H1 (cell line): ENCODE measurements around the gene SOX6. TPM values are rescaled to one million over a fixed set of nuclear protein-coding genes. Genes with fewer than 3 reads are reported as not detected.

Source experiments
- CTCF ChIA-PET: fragments of 300-600 bp; sonication (Branson Sonifier 250); formaldehyde crosslinking; loops from one replicate; lab custom pipeline; 2021; ENCODE audit not compliant: partially characterized antibody; lab: Charles Lee
- POLR2A ChIA-PET: fragments of 300-600 bp; sonication (Branson Sonifier 250); formaldehyde crosslinking; loops from one replicate; lab custom pipeline; 2021; ENCODE audit warnings: inconsistent platforms; ENCODE audit not compliant: partially characterized antibody; lab: Charles Lee
- DNase-seq, 2 experiments: peaks; one replicate each; pipeline versions ENCODE4 v3.0.0 to v3.0.0-alpha.2; 2010 to 2022; ENCODE audit warnings: low spot score in 2 of 2, low read depth in 1 of 2, mixed read lengths in 1 of 2
- FAIRE-seq: peaks from 2 replicates; lab custom pipeline; 2011; peaks lifted over from hg19 to GRCh38; lab: Jason Lieb, UNC
- H2AFZ ChIP-seq: 2 replicates; pipeline ENCODE4 v1.8.1; 2012; ENCODE audit warnings: low read length, inconsistent platforms
- H2AK5ac ChIP-seq: 2 replicates; pipeline ENCODE4 v1.6.1; 2013; ENCODE audit warnings: low read depth, low read length
- H2BK120ac ChIP-seq: replicated peaks from 2 replicates; pipeline ENCODE3; 2013; ENCODE audit warnings: low read depth, low read length, inconsistent platforms
- H2BK12ac ChIP-seq: 2 replicates; pipeline ENCODE4 v1.6.1; 2013; ENCODE audit warnings: low read depth, low read length
- H2BK15ac ChIP-seq: 2 replicates; pipeline ENCODE4 v1.6.1; 2013; ENCODE audit warnings: low read length
- H2BK20ac ChIP-seq: 2 replicates; pipeline ENCODE4 v1.6.1; 2013; ENCODE audit warnings: low read length
- H2BK5ac ChIP-seq: 2 replicates; pipeline ENCODE4 v1.6.1; 2013; ENCODE audit warnings: low read depth, low read length
- H3K14ac ChIP-seq: 2 replicates; pipeline ENCODE4 v1.6.1; 2013; ENCODE audit warnings: inconsistent platforms; ENCODE audit not compliant: insufficient read length
- H3K18ac ChIP-seq: 2 replicates; pipeline ENCODE4 v1.6.1; 2013; ENCODE audit warnings: low read length; ENCODE audit errors: extremely low read depth
- H3K23ac ChIP-seq: 2 replicates; pipeline ENCODE4 v1.6.1; 2013; ENCODE audit warnings: inconsistent platforms; ENCODE audit not compliant: insufficient read length
- H3K23me2 ChIP-seq: 2 replicates; pipeline ENCODE4 v1.6.1; 2013; ENCODE audit warnings: low read depth, low read length
- H3K27ac ChIP-seq: 2 replicates; pipeline ENCODE4 v1.6.1; 2011; ENCODE audit warnings: low read depth, low read length, inconsistent platforms
- H3K27me3 ChIP-seq, 4 experiments: replicated peaks in 1 of 4; 1 replicate in 1 of 4; 2 replicates in 3 of 4; pipeline versions ENCODE4 v1.6.1 to v1.8.1; 2011 to 2013; ENCODE audit warnings: low read length in 3 of 4, mild to moderate bottlenecking in 3 of 4, inconsistent platforms in 2 of 4, mixed read lengths in 2 of 4, moderate library complexity in 1 of 4; ENCODE audit not compliant: control insufficient read depth in 3 of 4, insufficient read depth in 3 of 4; ENCODE audit errors: extremely low read depth in 1 of 4
- H3K36me3 ChIP-seq, 4 experiments: 2 replicates each; pipeline versions ENCODE4 v1.6.1 to v1.8.1; 2011 to 2013; ENCODE audit warnings: mild to moderate bottlenecking in 4 of 4, low read length in 3 of 4, moderate library complexity in 2 of 4, control low read depth in 1 of 4, inconsistent platforms in 1 of 4; ENCODE audit not compliant: insufficient read depth in 4 of 4, control insufficient read depth in 2 of 4
- H3K4ac ChIP-seq: replicated peaks from 2 replicates; pipeline ENCODE3; 2013; ENCODE audit warnings: low read length, low read depth, mixed read lengths, inconsistent platforms; ENCODE audit not compliant: insufficient read length
- H3K4me1 ChIP-seq, 4 experiments: replicated peaks in 1 of 4; 1 replicate in 1 of 4; 2 replicates in 3 of 4; pipeline versions ENCODE4 v1.6.1 to v1.8.1; 2011 to 2013; ENCODE audit warnings: low read length in 3 of 4, inconsistent platforms in 2 of 4, mixed read lengths in 1 of 4; ENCODE audit not compliant: insufficient read depth in 4 of 4, control insufficient read depth in 3 of 4
- H3K4me2 ChIP-seq, 2 experiments: 2 replicates each; pipeline versions ENCODE4 v1.6.1 to v1.8.1; 2011 to 2013; ENCODE audit warnings: low read depth in 2 of 2, low read length in 2 of 2, control low read depth in 1 of 2, inconsistent platforms in 1 of 2, mild to moderate bottlenecking in 1 of 2; ENCODE audit not compliant: insufficient read depth in 1 of 2
- H3K4me3 ChIP-seq, 4 experiments: fragments of 200-600, 300-600 bp in 1 of 4; sonication (generic), shearing (Covaris generic), sonication (Bioruptor Twin) in 1 of 4; 2 replicates each; pipeline versions ENCODE4 v1.5.1 to v1.8.1; 2011 to 2016; ENCODE audit warnings: low read length in 4 of 4, low read depth in 3 of 4, control low read depth in 2 of 4, inconsistent platforms in 2 of 4, mild to moderate bottlenecking in 2 of 4, mixed read lengths in 1 of 4, moderate library complexity in 1 of 4; ENCODE audit not compliant: insufficient read depth in 2 of 4; ENCODE audit errors: extremely low read depth in 1 of 4
- H3K56ac ChIP-seq: replicated peaks from 2 replicates; pipeline ENCODE3; 2013; ENCODE audit warnings: low read depth, mild to moderate bottlenecking, mixed read lengths, low read length, inconsistent platforms; ENCODE audit not compliant: insufficient read length
- H3K79me1 ChIP-seq: 2 replicates; pipeline ENCODE4 v1.6.1; 2013; ENCODE audit warnings: low read depth, low read length, control low read depth
- H3K79me2 ChIP-seq, 2 experiments: 2 replicates each; pipeline versions ENCODE4 v1.6.1 to v1.8.1; 2012 to 2013; ENCODE audit warnings: low read length in 2 of 2, mild to moderate bottlenecking in 2 of 2, inconsistent platforms in 1 of 2; ENCODE audit not compliant: insufficient read depth in 2 of 2, control insufficient read depth in 1 of 2
- H3K9ac ChIP-seq, 4 experiments: replicated peaks in 1 of 4; 1 replicate in 1 of 4; 2 replicates in 3 of 4; pipeline versions ENCODE4 v1.6.1 to v1.8.1; 2011 to 2013; ENCODE audit warnings: low read depth in 3 of 4, low read length in 3 of 4, control low read depth in 2 of 4, mild to moderate bottlenecking in 2 of 4, moderate library complexity in 2 of 4, inconsistent platforms in 1 of 4; ENCODE audit errors: extremely low read depth in 1 of 4
- H3K9me3 ChIP-seq, 2 experiments: 2 replicates each; pipeline versions ENCODE4 v1.6.1 to v1.8.1; 2012 to 2013; ENCODE audit warnings: mild to moderate bottlenecking in 2 of 2, moderate library complexity in 2 of 2, control low read depth in 1 of 2, inconsistent platforms in 1 of 2, low read depth in 1 of 2, low read length in 1 of 2, mixed read lengths in 1 of 2; ENCODE audit not compliant: insufficient read depth in 2 of 2
- H4K20me1 ChIP-seq, 2 experiments: replicated peaks in 1 of 2; 2 replicates each; pipeline versions ENCODE3 to v1.8.1; 2011 to 2013; ENCODE audit warnings: inconsistent platforms in 2 of 2, low read length in 2 of 2, mild to moderate bottlenecking in 1 of 2; ENCODE audit not compliant: insufficient read depth in 2 of 2, control insufficient read depth in 1 of 2
- H4K5ac ChIP-seq: 2 replicates; pipeline ENCODE4 v1.6.1; 2013; ENCODE audit warnings: low read length, low read depth, mixed read lengths, inconsistent platforms; ENCODE audit not compliant: insufficient read length
- H4K8ac ChIP-seq: 2 replicates; pipeline ENCODE4 v1.8.0; 2013; ENCODE audit warnings: mild to moderate bottlenecking, moderate library complexity, low read length, inconsistent platforms; ENCODE audit not compliant: insufficient read depth; ENCODE audit errors: extremely low read depth
- H4K91ac ChIP-seq: replicated peaks from 2 replicates; pipeline ENCODE3; 2013; ENCODE audit warnings: low read length, mixed read lengths, inconsistent platforms; ENCODE audit not compliant: insufficient read length
- CBX8 ChIP-seq: fragments of 300-800, 300-1000 bp; sonication (generic); IDR thresholded peaks from 2 replicates; pipeline ENCODE4 v1.7.1; 2016; ENCODE audit warnings: low read depth, low read length, borderline replicate concordance
- CTBP2 ChIP-seq: IDR thresholded peaks from 2 replicates; pipeline ENCODE4 v1.7.0; 2011; ENCODE audit warnings: borderline replicate concordance, mild to moderate bottlenecking, moderate library complexity, mixed read lengths, low read length; ENCODE audit not compliant: insufficient read depth, insufficient read length
- EP300 ChIP-seq, 2 experiments: IDR thresholded peaks; 1 replicate in 1 of 2; 2 replicates in 1 of 2; pipeline ENCODE4 v1.6.1; 2011 to 2012; ENCODE audit warnings: low read depth in 2 of 2, low read length in 2 of 2, mild to moderate bottlenecking in 2 of 2, borderline replicate concordance in 1 of 2, inconsistent platforms in 1 of 2, moderate library complexity in 1 of 2
- NRF1 ChIP-seq: IDR thresholded peaks from 2 replicates; pipeline ENCODE4 v1.6.1; 2011; ENCODE audit warnings: mild to moderate bottlenecking, low read depth, low read length, improper control_type of control experiment
- POLR2A ChIP-seq, 2 experiments: IDR thresholded peaks; 1 replicate in 1 of 2; 2 replicates in 1 of 2; pipeline ENCODE4 v1.6.1; 2011; ENCODE audit warnings: low read depth in 2 of 2, low read length in 2 of 2, mild to moderate bottlenecking in 2 of 2; ENCODE audit errors: control extremely low read depth in 1 of 2
- POLR2AphosphoS5 ChIP-seq: IDR thresholded peaks from 2 replicates; pipeline ENCODE4 v1.6.1; 2011; ENCODE audit warnings: low read depth, low read length
- RBBP5 ChIP-seq: IDR thresholded peaks from 2 replicates; pipeline ENCODE4 v1.7.1; 2012; ENCODE audit warnings: low read depth, mild to moderate bottlenecking, inconsistent platforms, low read length, moderate library complexity, borderline replicate concordance
- RFX5 ChIP-seq: IDR thresholded peaks from 2 replicates; pipeline ENCODE4 v1.6.1; 2011; ENCODE audit warnings: low read depth, low read length, improper control_type of control experiment, borderline replicate concordance
- SIN3A ChIP-seq, 2 experiments: IDR thresholded peaks in 1 of 2; conservative IDR thresholded peaks in 1 of 2; 2 replicates each; pipeline ENCODE4 v1.6.1; 2011 to 2012; ENCODE audit warnings: low read length in 2 of 2, improper control_type of control experiment in 1 of 2, low read depth in 1 of 2, mild to moderate bottlenecking in 1 of 2
- SP1 ChIP-seq: IDR thresholded peaks from 2 replicates; pipeline ENCODE4 v1.6.1; 2011; ENCODE audit warnings: low read depth, low read length
- TAF1 ChIP-seq: IDR thresholded peaks from 2 replicates; pipeline ENCODE4 v1.6.1; 2011; ENCODE audit warnings: mild to moderate bottlenecking, low read depth, low read length
- YY1 ChIP-seq: IDR thresholded peaks from 2 replicates; pipeline ENCODE4 v1.6.1; 2011; ENCODE audit warnings: low read depth, mild to moderate bottlenecking, low read length
- WGBS, 2 experiments: shearing (Covaris generic) in 1 of 2; methylation state at CpG; one replicate each; pipeline versions ENCODE4 v1.1.6 to v1.1.7; 2013 to 2015; ENCODE audit warnings: low lambda C conversion rate in 2 of 2, mixed read lengths in 2 of 2, inconsistent platforms in 1 of 2, low coverage in 1 of 2, missing lambda C conversion rate in 1 of 2; ENCODE audit not compliant: insufficient replicate concordance in 2 of 2, insufficient coverage in 1 of 2, insufficient read length in 1 of 2; ENCODE audit errors: extremely low coverage in 1 of 2, missing lambda C conversion rate in 1 of 2; 5-methylcytosine and 5-hydroxymethylcytosine counted together
- polyA plus RNA-seq, 7 experiments: library from polyadenylated mRNA; depleted of rRNA in 3 of 7; stranded (reverse) in 5 of 7; unstranded in 2 of 7; fragments of >200 nt in 5 of 7; fragments of 200-250 nt in 2 of 7; gene quantifications; 1 replicate in 5 of 7; 2 replicates in 1 of 7; 4 replicates in 1 of 7; pipeline versions ENCODE4 v1.2.1 to v1.2.3, GENCODE V29; 2011 to 2013; ENCODE audit warnings: missing spikeins in 2 of 7, mixed read lengths in 2 of 7
- total RNA-seq: library from RNA; stranded (reverse); fragmentation: NEBNext Ultra II Directional; extraction: Animal tissue kit (Norgen Biotek cat#: 25700); gene quantifications from 2 replicates; pipeline ENCODE4 v1.2.1, GENCODE V29; 2021
- TF ChIP-seq, protein P1 (sequence below): IDR thresholded peaks from 2 replicates; pipeline ENCODE4 v1.6.1; 2012; ENCODE audit warnings: low read length, inconsistent platforms

SOX6 gene
- total and polyA plus RNA-seq, 2 of the 8 experiments (the other 6 are each of a cell fraction or from before 2014, with no cell fraction given): 0.09 TPM; not detected in 1

DNA sequence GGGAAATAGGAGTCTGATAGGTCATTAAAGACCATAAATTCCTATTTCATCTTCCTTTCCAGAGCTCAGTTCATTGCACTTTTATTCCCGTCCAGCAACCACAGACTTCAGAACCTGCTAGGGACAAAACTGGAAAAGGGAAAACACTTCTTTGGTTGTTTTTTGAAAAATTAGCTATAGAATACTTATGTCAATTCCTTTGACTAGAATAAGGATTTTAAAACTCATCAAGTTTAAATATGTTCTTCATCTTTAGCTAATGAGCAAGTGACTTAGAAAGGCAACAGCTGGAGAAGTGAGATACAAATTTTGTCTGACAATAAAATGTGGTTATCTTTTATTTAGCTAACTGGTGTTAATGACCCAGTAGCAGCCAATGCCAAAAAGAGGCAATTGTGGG is 206.9 kb downstream of the SOX6 start:
- no peak overlapping the region for H2AFZ ChIP-seq
- no peak overlapping the region for H3K14ac ChIP-seq
- H3K56ac ChIP-seq: no peak overlapping the region
- H4K8ac ChIP-seq: no peak overlapping the region
- no peak overlapping the region for H2BK120ac ChIP-seq
- no peak overlapping the region for H4K5ac ChIP-seq
- H2BK20ac ChIP-seq: no peak overlapping the region
- H3K4me3 ChIP-seq: no peak overlapping the region
- ChIA-PET POLR2A (no interaction called here), CTCF (interaction anchor here (0.7 to 1.1 kb wide), 2 partner anchors 21 to 329 kb away, joined by 3 to 4 read pairs; no protein-coding TSS in a partner anchor)
- no peak overlapping the region for H3K18ac ChIP-seq
- no peak overlapping the region for H2BK15ac ChIP-seq
- H3K36me3 ChIP-seq: no peaks in the 10 kb centered on the region
- 95% methylated on average over 1 of the region's 1 CpG; no CpG with 5 or more reads in 1 of the 2 experiments for WGBS, 2 experiments
- no peaks in the 10 kb centered on the region for H3K27me3 ChIP-seq
- 0 out of 7 replicates have a peak, but pooled peaks cover 0 to 2% (median 0%) of the 10 kb centered on the region in 4 experiments for H3K4me1 ChIP-seq
- no peaks in the 10 kb centered on the region for H3K79me1 ChIP-seq
- no peaks in the 10 kb centered on the region for H4K20me1 ChIP-seq
- FAIRE-seq (no peak), DNase-seq (no peak)
- H3K27ac ChIP-seq: no peak overlapping the region
- no peak overlapping the region for H3K9ac ChIP-seq
- no peak overlapping the region for H4K91ac ChIP-seq
- H2BK12ac ChIP-seq: no peak overlapping the region
- H3K79me2 ChIP-seq: no peaks in the 10 kb centered on the region
- no peak overlapping the region for H3K4ac ChIP-seq
- H3K4me2 ChIP-seq: no peak overlapping the region
- H2BK5ac ChIP-seq: no peak overlapping the region
- H2AK5ac ChIP-seq: no peak overlapping the region
- H3K9me3 ChIP-seq: no peaks in the 10 kb centered on the region
- H3K23ac ChIP-seq: no peak overlapping the region
- H3K23me2 ChIP-seq: no peaks in the 10 kb centered on the region
- TF ChIP-seq RBBP5 (no peak), EP300 (IDR thresholded peaks at IDR 0.05; ENCODE audit: borderline replicate concordance in 1 of 2, low read depth in 2 of 2, low read length in 2 of 2) (no peak), NRF1 (no peak), POLR2A (IDR thresholded peaks at IDR 0.05; ENCODE audit: control extremely low read depth in 1 of 2, low read depth in 2 of 2, low read length in 2 of 2) (no peak), TAF1 (no peak), CBX8 (no peak), POLR2AphosphoS5 (no peak), YY1 (no peak), RFX5 (no peak), SIN3A (conservative IDR thresholded peaks at IDR 0.05 in 1 of 2, IDR thresholded peaks at IDR 0.05 in 1 of 2; ENCODE audit: low read depth in 1 of 2, low read length in 2 of 2) (no peak), CTBP2 (no peak), SP1 (no peak)
- TF ChIP-seq, protein P1, sequence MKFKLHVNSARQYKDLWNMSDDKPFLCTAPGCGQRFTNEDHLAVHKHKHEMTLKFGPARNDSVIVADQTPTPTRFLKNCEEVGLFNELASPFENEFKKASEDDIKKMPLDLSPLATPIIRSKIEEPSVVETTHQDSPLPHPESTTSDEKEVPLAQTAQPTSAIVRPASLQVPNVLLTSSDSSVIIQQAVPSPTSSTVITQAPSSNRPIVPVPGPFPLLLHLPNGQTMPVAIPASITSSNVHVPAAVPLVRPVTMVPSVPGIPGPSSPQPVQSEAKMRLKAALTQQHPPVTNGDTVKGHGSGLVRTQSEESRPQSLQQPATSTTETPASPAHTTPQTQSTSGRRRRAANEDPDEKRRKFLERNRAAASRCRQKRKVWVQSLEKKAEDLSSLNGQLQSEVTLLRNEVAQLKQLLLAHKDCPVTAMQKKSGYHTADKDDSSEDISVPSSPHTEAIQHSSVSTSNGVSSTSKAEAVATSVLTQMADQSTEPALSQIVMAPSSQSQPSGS: no peak
